Measurements from ENCODE around the gene GATAD2B. TPM values are rescaled to one million over a fixed set of nuclear protein-coding genes. Genes with fewer than 3 reads are reported as not detected.

The GATAD2B gene
- total RNA-seq, 5 donors from 2014 or later (not counting 1 experiment from before 2014, with no cell fraction given), result 94.6 to 107 (median 103) TPM

GRCh38 chr1:153934746-153935145 lies 12.0 kb upstream of the GATAD2B start:
- no peaks in the 10 kb centered on the region for H3K9me3 ChIP-seq
- H3K27ac Mint-ChIP-seq, result peak overlapping the region in 1 of 2 donors; percentile 16
- H3K4me1 Mint-ChIP-seq, result peaks cover 0 to 8% (median 4%) of the 10 kb centered on the region in 3 donors
- CTCF ChIA-PET, result no interaction called here
- no peaks in the 10 kb centered on the region for H3K27me3 Mint-ChIP-seq
- H3K4me3 Mint-ChIP-seq, result no peak overlapping the region
- peaks cover 45% of the 10 kb centered on the region for H3K36me3 Mint-ChIP-seq
- DNase-seq, result no peak
- peaks cover 54 to 78% of the 10 kb centered on the region in 2 donors for H3K36me3 ChIP-seq (ENCODE audit: control insufficient read depth in 2 of 2, extremely low read depth in 1 of 2, insufficient read depth in 1 of 2, low read length in 1 of 2)
- no peak for ATAC-seq (replicated peaks in 1 of 4)
- no peak overlapping the region for H3K27ac ChIP-seq (ENCODE audit: low read length)
- POLR2A ChIA-PET, result interaction anchor here in 1 of 2 donors (0.6 kb wide), 1 partner anchor 33 kb away, joined by 3 read pairs; the partner anchor contains the start of gene CREB3L4
- no peaks in the 10 kb centered on the region for H3K9me3 Mint-ChIP-seq
- H3K27me3 ChIP-seq (replicated peaks in 1 of 2; ENCODE audit: control insufficient read depth in 2 of 2, extremely low read depth in 1 of 2, insufficient read depth in 2 of 2, low read length in 1 of 2), result no peaks in the 10 kb centered on the region
- H3K4me1 ChIP-seq (ENCODE audit: control insufficient read depth in 1 of 2, extremely low read depth in 1 of 2, insufficient read depth in 2 of 2, low read length in 2 of 2), result peaks cover 0 to 6% of the 10 kb centered on the region in 2 experiments
- H3K4me3 ChIP-seq (ENCODE audit: control insufficient read depth in 1 of 2, extremely low read depth in 1 of 2, low read length in 1 of 2), result no peak overlapping the region
- WGBS (ENCODE audit: insufficient coverage), result 97% methylated on average over 9 of the region's 9 CpGs

- CTCF ChIA-PET, result no interaction called here
- no peak for DNase-seq
- 96% methylated on average over 8 of the region's 11 CpGs for WGBS (ENCODE audit: insufficient coverage)
- Mint-ChIP-seq H3K27me3 (no peaks in the 10 kb centered on the region), H3K27ac (no peak overlapping the region), H3K36me3 (peaks cover 38% of the 10 kb centered on the region), H3K9me3 (no peaks in the 10 kb centered on the region), H3K4me3 (no peak overlapping the region), H3K4me1 (peaks cover 0 to 8% (median 0%) of the 10 kb centered on the region in 3 donors)
- H3K36me3 ChIP-seq (ENCODE audit: control insufficient read depth in 2 of 2, extremely low read depth in 1 of 2, insufficient read depth in 1 of 2, low read length in 1 of 2), result peaks cover 51 to 70% of the 10 kb centered on the region in 2 donors
- H3K9me3 ChIP-seq, result no peaks in the 10 kb centered on the region
- H3K4me1 ChIP-seq (ENCODE audit: control insufficient read depth in 1 of 2, extremely low read depth in 1 of 2, insufficient read depth in 2 of 2, low read length in 2 of 2), result peaks cover 0 to 6% of the 10 kb centered on the region in 2 experiments
- no peak overlapping the region for H3K4me3 ChIP-seq (ENCODE audit: control insufficient read depth in 1 of 2, extremely low read depth in 1 of 2, low read length in 1 of 2)
- H3K27ac ChIP-seq (ENCODE audit: low read length), result no peak overlapping the region
- POLR2A ChIA-PET, result interaction anchor here in 1 of 2 donors (0.6 kb wide), 1 partner anchor 218 kb away, joined by 4 read pairs; no protein-coding TSS in a partner anchor
- ATAC-seq (replicated peaks in 1 of 4), result no peak
- H3K27me3 ChIP-seq (replicated peaks in 1 of 2; ENCODE audit: control insufficient read depth in 2 of 2, extremely low read depth in 1 of 2, insufficient read depth in 2 of 2, low read length in 1 of 2), result no peaks in the 10 kb centered on the region
These were observed 11.2 kb upstream of the GATAD2B start for GRCh38 chr1:153933955-153934354.

- 98% methylated on average over 12 of the region's 14 CpGs for WGBS (ENCODE audit: insufficient coverage)
- H3K4me1 Mint-ChIP-seq, result peaks cover 0 to 13% (median 4%) of the 10 kb centered on the region in 3 donors
- H3K9me3 Mint-ChIP-seq, result no peaks in the 10 kb centered on the region
- no peak overlapping the region for H3K27ac Mint-ChIP-seq
- CTCF ChIA-PET, result no interaction called here
- Histone ChIP-seq H3K36me3 (ENCODE audit: control insufficient read depth in 2 of 2, extremely low read depth in 1 of 2, insufficient read depth in 1 of 2, low read length in 1 of 2) (peaks cover 51 to 69% of the 10 kb centered on the region in 2 donors), H3K27me3 (replicated peaks in 1 of 2; ENCODE audit: control insufficient read depth in 2 of 2, extremely low read depth in 1 of 2, insufficient read depth in 2 of 2, low read length in 1 of 2) (no peaks in the 10 kb centered on the region), H3K4me3 (ENCODE audit: control insufficient read depth in 1 of 2, extremely low read depth in 1 of 2, low read length in 1 of 2) (no peak overlapping the region), H3K9me3 (no peaks in the 10 kb centered on the region), H3K27ac (ENCODE audit: low read length) (no peak overlapping the region), H3K4me1 (ENCODE audit: control insufficient read depth in 1 of 2, extremely low read depth in 1 of 2, insufficient read depth in 2 of 2, low read length in 2 of 2) (peaks cover 2 to 7% of the 10 kb centered on the region in 2 experiments)
- H3K4me3 Mint-ChIP-seq, result no peak overlapping the region
- no peaks in the 10 kb centered on the region for H3K27me3 Mint-ChIP-seq
- H3K36me3 Mint-ChIP-seq, result peaks cover 35% of the 10 kb centered on the region
- DNase-seq (no peak), ATAC-seq (replicated peaks in 1 of 4) (no peak)
- POLR2A ChIA-PET, result no interaction called here
These were observed 10.7 kb upstream of the GATAD2B start for GRCh38 chr1:153933430-153933829.

- Mint-ChIP-seq H3K4me3 (no peak overlapping the region), H3K36me3 (peaks cover 31% of the 10 kb centered on the region), H3K27me3 (no peaks in the 10 kb centered on the region), H3K27ac (no peak overlapping the region), H3K9me3 (no peaks in the 10 kb centered on the region), H3K4me1 (peaks cover 4 to 20% (median 8%) of the 10 kb centered on the region in 3 donors)
- WGBS (ENCODE audit: insufficient coverage), result 98% methylated on average over 9 of the region's 18 CpGs
- ChIA-PET POLR2A (no interaction called here), CTCF (no interaction called here)
- ATAC-seq (replicated peaks in 1 of 4), result no peak
- no peak for DNase-seq
- Histone ChIP-seq H3K36me3 (ENCODE audit: control insufficient read depth in 2 of 2, extremely low read depth in 1 of 2, insufficient read depth in 1 of 2, low read length in 1 of 2) (peaks cover 46 to 64% of the 10 kb centered on the region in 2 donors), H3K4me1 (ENCODE audit: control insufficient read depth in 1 of 2, extremely low read depth in 1 of 2, insufficient read depth in 2 of 2, low read length in 2 of 2) (peaks cover 2 to 6% of the 10 kb centered on the region in 2 experiments), H3K27me3 (replicated peaks in 1 of 2; ENCODE audit: control insufficient read depth in 2 of 2, extremely low read depth in 1 of 2, insufficient read depth in 2 of 2, low read length in 1 of 2) (no peaks in the 10 kb centered on the region), H3K4me3 (ENCODE audit: control insufficient read depth in 1 of 2, extremely low read depth in 1 of 2, low read length in 1 of 2) (no peak overlapping the region), H3K9me3 (no peaks in the 10 kb centered on the region), H3K27ac (ENCODE audit: low read length) (no peak overlapping the region)
These were observed 9.7 kb upstream of the GATAD2B start for GRCh38 chr1:153932156-153933131.

- Histone ChIP-seq H3K4me3 (ENCODE audit: control insufficient read depth in 1 of 2, extremely low read depth in 1 of 2, low read length in 1 of 2) (no peak overlapping the region), H3K27me3 (replicated peaks in 1 of 2; ENCODE audit: control insufficient read depth in 2 of 2, extremely low read depth in 1 of 2, insufficient read depth in 2 of 2, low read length in 1 of 2) (no peaks in the 10 kb centered on the region), H3K27ac (ENCODE audit: low read length) (no peak overlapping the region), H3K36me3 (ENCODE audit: control insufficient read depth in 2 of 2, extremely low read depth in 1 of 2, insufficient read depth in 1 of 2, low read length in 1 of 2) (peaks cover 29 to 43% of the 10 kb centered on the region in 2 donors), H3K4me1 (ENCODE audit: control insufficient read depth in 1 of 2, extremely low read depth in 1 of 2, insufficient read depth in 2 of 2, low read length in 2 of 2) (peaks cover 2 to 3% of the 10 kb centered on the region in 2 experiments), H3K9me3 (no peaks in the 10 kb centered on the region)
- Mint-ChIP-seq H3K27ac (no peak overlapping the region), H3K36me3 (peaks cover 12% of the 10 kb centered on the region), H3K9me3 (no peaks in the 10 kb centered on the region), H3K27me3 (no peaks in the 10 kb centered on the region), H3K4me1 (peaks cover 4 to 15% (median 8%) of the 10 kb centered on the region in 3 donors), H3K4me3 (no peak overlapping the region)
- POLR2A ChIA-PET, result interaction anchor here in 1 of 2 donors (0.5 to 0.9 kb wide), 2 partner anchors 47 to 85 kb away, joined by 3 to 4 read pairs; partner anchors contain the start of gene JTB
- no peak for DNase-seq
- CTCF ChIA-PET, result interaction anchor here in 1 of 2 donors (1.0 to 1.2 kb wide), 2 partner anchors 10 to 12 kb away, joined by 3 read pairs; no protein-coding TSS in a partner anchor
- ATAC-seq (replicated peaks in 1 of 4), result no peak
- 97% methylated on average over 5 of the region's 14 CpGs for WGBS (ENCODE audit: insufficient coverage)
These were observed 7.5 kb upstream of the GATAD2B start for GRCh38 chr1:153929981-153930948.

Data from T-cell (primary cell).